H9 (cell line): ENCODE measurements around the gene CAMTA1. TPM values are rescaled to one million over a fixed set of nuclear protein-coding genes. Genes with fewer than 3 reads are reported as not detected.

Experiments used
- DNase-seq: peaks from one replicate; pipeline ENCODE4 v3.0.0-alpha.2; 2017
- H2AFZ ChIP-seq: one replicate; pipeline ENCODE4 v1.6.1; 2013; ENCODE audit warnings: mild to moderate bottlenecking, low read length, control low read depth, moderate library complexity
- H2AK5ac ChIP-seq: 2 replicates; pipeline ENCODE4 v1.6.1; 2013; ENCODE audit warnings: low read length, control low read depth, mixed read lengths; ENCODE audit not compliant: insufficient read length
- H2BK120ac ChIP-seq: one replicate; pipeline ENCODE4 v1.6.1; 2013; ENCODE audit warnings: low read depth, mild to moderate bottlenecking, low read length, control low read depth, inconsistent platforms; ENCODE audit not compliant: poor library complexity, severe bottlenecking
- H2BK12ac ChIP-seq: 2 replicates; pipeline ENCODE4 v1.6.1; 2013; ENCODE audit warnings: low read length, control low read depth, mixed read lengths, low read depth; ENCODE audit not compliant: insufficient read length
- H2BK15ac ChIP-seq: 2 replicates; pipeline ENCODE4 v1.6.1; 2013; ENCODE audit warnings: low read depth, low read length, control low read depth
- H2BK20ac ChIP-seq: one replicate; pipeline ENCODE4 v1.6.1; 2013; ENCODE audit warnings: low read depth, mild to moderate bottlenecking, low read length, control low read depth, inconsistent platforms; ENCODE audit not compliant: poor library complexity, severe bottlenecking
- H2BK5ac ChIP-seq: 2 replicates; pipeline ENCODE4 v1.6.1; 2013; ENCODE audit warnings: low read length, control low read depth, mixed read lengths; ENCODE audit not compliant: insufficient read length
- H3K14ac ChIP-seq: 2 replicates; pipeline ENCODE4 v1.6.1; 2013; ENCODE audit warnings: low read length, control low read depth; ENCODE audit not compliant: insufficient read depth
- H3K18ac ChIP-seq: 2 replicates; pipeline ENCODE4 v1.6.1; 2013; ENCODE audit warnings: low read depth, mild to moderate bottlenecking, mixed read lengths, low read length, control low read depth; ENCODE audit not compliant: insufficient read length
- H3K23ac ChIP-seq: 2 replicates; pipeline ENCODE4 v1.6.1; 2013; ENCODE audit warnings: low read length, control low read depth, mixed read lengths, low read depth; ENCODE audit not compliant: insufficient read length
- H3K23me2 ChIP-seq: 2 replicates; pipeline ENCODE4 v1.6.1; 2013; ENCODE audit warnings: low read depth, mild to moderate bottlenecking, mixed read lengths, low read length, control low read depth; ENCODE audit not compliant: insufficient read length, poor library complexity, severe bottlenecking
- H3K27ac ChIP-seq: 2 replicates; pipeline ENCODE4 v1.5.1; 2013; ENCODE audit warnings: low read length, control low read depth, mixed read lengths, low read depth; ENCODE audit not compliant: insufficient read length
- H3K27me3 ChIP-seq: 2 replicates; pipeline ENCODE4 v1.6.1; 2013; ENCODE audit warnings: low read length, control low read depth, inconsistent platforms; ENCODE audit not compliant: insufficient read depth
- H3K4ac ChIP-seq: 2 replicates; pipeline ENCODE4 v1.6.1; 2013; ENCODE audit warnings: low read depth, mild to moderate bottlenecking, control low read depth, inconsistent platforms, low read length, moderate library complexity
- H3K4me1 ChIP-seq: 2 replicates; pipeline ENCODE4 v1.6.1; 2013; ENCODE audit warnings: low read length, control low read depth, inconsistent platforms; ENCODE audit not compliant: insufficient read depth
- H3K4me2 ChIP-seq: 2 replicates; pipeline ENCODE4 v1.6.1; 2013; ENCODE audit warnings: low read length, control low read depth, mixed read lengths; ENCODE audit not compliant: insufficient read length, insufficient read depth
- H3K56ac ChIP-seq: 2 replicates; pipeline ENCODE4 v1.6.1; 2013; ENCODE audit warnings: low read depth, mild to moderate bottlenecking, mixed read lengths, low read length, control low read depth; ENCODE audit not compliant: insufficient read length
- H3K79me1 ChIP-seq: 2 replicates; pipeline ENCODE4 v1.6.1; 2013; ENCODE audit warnings: low read depth, mild to moderate bottlenecking, moderate library complexity, low read length, control low read depth, inconsistent platforms; ENCODE audit not compliant: insufficient read depth, poor library complexity, severe bottlenecking
- H3K79me2 ChIP-seq: 2 replicates; pipeline ENCODE4 v1.6.1; 2013; ENCODE audit warnings: low read length, control low read depth, inconsistent platforms; ENCODE audit not compliant: insufficient read depth
- H3K9ac ChIP-seq: 2 replicates; pipeline ENCODE4 v1.6.1; 2013; ENCODE audit warnings: low read length, control low read depth, mixed read lengths; ENCODE audit not compliant: insufficient read length; ENCODE audit errors: extremely low read depth
- H3K9me3 ChIP-seq: one replicate; pipeline ENCODE4 v1.6.1; 2013; ENCODE audit warnings: low read depth, low read length, inconsistent platforms; ENCODE audit not compliant: control insufficient read depth
- H3T11ph ChIP-seq: one replicate; pipeline ENCODE4 v1.6.1; 2013; ENCODE audit warnings: mild to moderate bottlenecking, low read length, control low read depth, inconsistent platforms
- H4K20me1 ChIP-seq: one replicate; pipeline ENCODE4 v1.6.1; 2013; ENCODE audit not compliant: control insufficient read depth, insufficient read length, insufficient read depth
- H4K5ac ChIP-seq: 2 replicates; pipeline ENCODE4 v1.6.1; 2013; ENCODE audit warnings: low read depth, mild to moderate bottlenecking, mixed read lengths, low read length, control low read depth; ENCODE audit not compliant: insufficient read length
- H4K8ac ChIP-seq: replicated peaks from 2 replicates; pipeline ENCODE4 v1.6.1; 2013; ENCODE audit warnings: low read length, control low read depth, mixed read lengths, low read depth; ENCODE audit not compliant: insufficient read length
- H4K91ac ChIP-seq: 2 replicates; pipeline ENCODE4 v1.6.1; 2013; ENCODE audit warnings: low read depth, mild to moderate bottlenecking, moderate library complexity, mixed read lengths, low read length, control low read depth; ENCODE audit not compliant: insufficient read length
- H3K27ac Mint-ChIP-seq, 3 experiments: 2 replicates in 2 of 3; 3 replicates in 1 of 3; pipeline ENCODE4 v1.8.0; 2020 to 2021; ENCODE audit warnings: mixed read lengths in 3 of 3, mild to moderate bottlenecking in 1 of 3, moderate library complexity in 1 of 3
- H3K27me3 Mint-ChIP-seq: 2 replicates; pipeline ENCODE4 v1.8.0; 2021; ENCODE audit warnings: low read depth, mild to moderate bottlenecking, moderate library complexity, mixed read lengths
- H3K36me3 Mint-ChIP-seq, 3 experiments: 2 replicates in 2 of 3; 3 replicates in 1 of 3; pipeline ENCODE4 v1.8.0; 2020 to 2021; ENCODE audit warnings: low read depth in 3 of 3, mixed read lengths in 3 of 3; ENCODE audit not compliant: insufficient read depth in 1 of 3
- H3K4me1 Mint-ChIP-seq, 2 experiments: 2 replicates each; pipeline ENCODE4 v1.8.0; 2020; ENCODE audit warnings: mixed read lengths in 2 of 2
- H3K4me3 Mint-ChIP-seq, 2 experiments: 2 replicates in 1 of 2; 3 replicates in 1 of 2; pipeline ENCODE4 v1.8.0; 2020 to 2021; ENCODE audit warnings: mild to moderate bottlenecking in 2 of 2, mixed read lengths in 2 of 2, moderate library complexity in 1 of 2
- H3K9me3 Mint-ChIP-seq, 2 experiments: 2 replicates in 1 of 2; 3 replicates in 1 of 2; pipeline ENCODE4 v1.8.0; 2020; ENCODE audit warnings: mild to moderate bottlenecking in 2 of 2, mixed read lengths in 2 of 2, moderate library complexity in 1 of 2
- WGBS: extraction: QIAGEN DNeasy Blood & Tissue Kit; methylation state at CpG from one replicate; pipeline ENCODE4 v1.1.7; 2013; ENCODE audit warnings: missing lambda C conversion rate, low lambda C conversion rate, mixed read lengths; ENCODE audit not compliant: insufficient read length; ENCODE audit errors: extremely low coverage; 5-methylcytosine and 5-hydroxymethylcytosine counted together
- total RNA-seq: library from RNA; stranded (reverse); gene quantifications from 2 replicates; pipeline ENCODE4 v1.2.1, GENCODE V29; 2021
- TF ChIP-seq, protein P1 (sequence below): fragments of 200-600 bp; sonication (generic); conservative IDR thresholded peaks from 3 replicates; pipeline ENCODE4 v1.8.0; 2021; ENCODE audit warnings: antibody characterized with exemption, mild to moderate bottlenecking

The CAMTA1 gene
- total RNA-seq, 1 experiment from 2014 or later: 115 TPM

DNA sequence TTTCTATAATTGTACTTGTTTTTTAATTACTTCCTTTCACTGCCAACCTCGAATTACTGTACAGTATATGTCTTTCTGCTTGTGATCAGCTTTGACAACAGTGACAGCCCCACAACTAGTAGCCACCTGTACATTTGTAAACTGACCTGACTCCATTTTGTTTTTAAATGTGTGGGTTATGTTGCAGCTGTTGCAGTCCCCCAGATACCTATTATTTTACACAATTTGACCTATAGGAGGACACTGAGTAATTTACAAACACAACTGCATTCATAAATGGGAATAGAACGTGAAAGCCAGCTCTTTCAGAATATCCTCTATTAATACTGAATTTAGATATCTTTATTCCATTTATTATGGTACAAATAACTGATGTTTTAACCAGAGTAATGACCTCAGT is 983.3 kb downstream of the CAMTA1 start:
- Histone ChIP-seq H3K27ac (no peak overlapping the region), H2BK5ac (no peak overlapping the region), H3K79me1 (peaks cover 5% of the 10 kb centered on the region), H4K5ac (no peak overlapping the region), H4K20me1 (no peaks in the 10 kb centered on the region), H3K27me3 (no peaks in the 10 kb centered on the region), H2BK120ac (no peak overlapping the region), H3K14ac (no peak overlapping the region), H2BK12ac (no peak overlapping the region), H3K9me3 (no peaks in the 10 kb centered on the region), H2BK20ac (no peak overlapping the region), H3K23me2 (peaks cover 7% of the 10 kb centered on the region), H3K4me1 (peaks cover 3% of the 10 kb centered on the region; the same call in 1 of the 2 replicates), H4K91ac (no peak overlapping the region), H3K79me2 (peaks cover 3% of the 10 kb centered on the region; the same call in 1 of the 2 replicates), H3K9ac (no peak overlapping the region), H2AFZ (no peak overlapping the region), H3T11ph (no peak overlapping the region), H3K18ac (no peak overlapping the region), H3K4ac (no peak overlapping the region), H3K23ac (no peak overlapping the region), H4K8ac (no peak overlapping the region), H2AK5ac (no peak overlapping the region), H3K4me2 (no peak overlapping the region), H3K56ac (no peak overlapping the region), H2BK15ac (no peak overlapping the region)
- DNase-seq: no peak
- H3K36me3 Mint-ChIP-seq: peaks cover 6 to 14% (median 8%) of the 10 kb centered on the region in 3 experiments; a peak in 6 of 7 replicates
- H3K27me3 Mint-ChIP-seq: no peaks in the 10 kb centered on the region
- peaks cover 10 to 16% of the 10 kb centered on the region in 2 experiments for H3K4me1 Mint-ChIP-seq
- TF ChIP-seq, protein P1, sequence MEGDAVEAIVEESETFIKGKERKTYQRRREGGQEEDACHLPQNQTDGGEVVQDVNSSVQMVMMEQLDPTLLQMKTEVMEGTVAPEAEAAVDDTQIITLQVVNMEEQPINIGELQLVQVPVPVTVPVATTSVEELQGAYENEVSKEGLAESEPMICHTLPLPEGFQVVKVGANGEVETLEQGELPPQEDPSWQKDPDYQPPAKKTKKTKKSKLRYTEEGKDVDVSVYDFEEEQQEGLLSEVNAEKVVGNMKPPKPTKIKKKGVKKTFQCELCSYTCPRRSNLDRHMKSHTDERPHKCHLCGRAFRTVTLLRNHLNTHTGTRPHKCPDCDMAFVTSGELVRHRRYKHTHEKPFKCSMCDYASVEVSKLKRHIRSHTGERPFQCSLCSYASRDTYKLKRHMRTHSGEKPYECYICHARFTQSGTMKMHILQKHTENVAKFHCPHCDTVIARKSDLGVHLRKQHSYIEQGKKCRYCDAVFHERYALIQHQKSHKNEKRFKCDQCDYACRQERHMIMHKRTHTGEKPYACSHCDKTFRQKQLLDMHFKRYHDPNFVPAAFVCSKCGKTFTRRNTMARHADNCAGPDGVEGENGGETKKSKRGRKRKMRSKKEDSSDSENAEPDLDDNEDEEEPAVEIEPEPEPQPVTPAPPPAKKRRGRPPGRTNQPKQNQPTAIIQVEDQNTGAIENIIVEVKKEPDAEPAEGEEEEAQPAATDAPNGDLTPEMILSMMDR: no peak
- no peak overlapping the region for H3K27ac Mint-ChIP-seq
- no peak overlapping the region for H3K4me3 Mint-ChIP-seq
- no CpG with 5 or more reads among the region's 2 CpGs for WGBS
- no peaks in the 10 kb centered on the region; a peak in 1 of 5 replicates for H3K9me3 Mint-ChIP-seq
